Thymus (tissue), 11 donors: ENCODE data around the gene PCDHA4. TPM values are rescaled to one million over a fixed set of nuclear protein-coding genes. Genes with fewer than 3 reads are reported as not detected.
A peak's percentile ranks its signal among the peaks of the same experiment; 100 is the strongest.
"Not testable (repeated sequence)": the region's sequence is repeated elsewhere in the genome, so short reads cannot be mapped to it uniquely, and the experiment has no call there.

ENCODE experiments used
- DNase-seq, 9 donors: peaks; one replicate each; pipeline ENCODE4 v3.0.0-alpha.2; 2013; ENCODE audit warnings: low spot score in 9 of 9, low read depth in 6 of 9, missing footprints in 1 of 9
- H3K27ac ChIP-seq, 2 donors: one replicate each; pipeline ENCODE4 v1.5.1; 2013; ENCODE audit warnings: control low read depth in 1 of 2, low read depth in 1 of 2, low read length in 1 of 2, mild to moderate bottlenecking in 1 of 2, moderate library complexity in 1 of 2
- H3K27me3 ChIP-seq, 2 donors: one replicate each; pipeline ENCODE4 v1.5.1; 2013; ENCODE audit warnings: low read length in 1 of 2; ENCODE audit not compliant: control insufficient read depth in 2 of 2, insufficient read depth in 1 of 2
- H3K36me3 ChIP-seq, 2 donors: one replicate each; pipeline ENCODE4 v1.5.1; 2013; ENCODE audit warnings: low read length in 1 of 2, mild to moderate bottlenecking in 1 of 2, moderate library complexity in 1 of 2; ENCODE audit not compliant: control insufficient read depth in 2 of 2, insufficient read depth in 2 of 2
- H3K4me1 ChIP-seq, 2 donors: one replicate each; pipeline ENCODE4 v1.5.1; 2013; ENCODE audit warnings: low read length in 2 of 2; ENCODE audit not compliant: control insufficient read depth in 2 of 2, insufficient read depth in 2 of 2
- H3K4me3 ChIP-seq, 2 donors: one replicate each; pipeline ENCODE4 v1.5.1; 2013; ENCODE audit warnings: low read length in 2 of 2, control low read depth in 1 of 2, mild to moderate bottlenecking in 1 of 2
- H3K9me3 ChIP-seq, 2 donors: one replicate each; pipeline ENCODE4 v1.5.1; 2013; ENCODE audit warnings: low read length in 1 of 2, mild to moderate bottlenecking in 1 of 2; ENCODE audit not compliant: control insufficient read depth in 2 of 2, insufficient read depth in 1 of 2
- WGBS: extraction: QIAGEN DNeasy Blood & Tissue Kit; methylation state at CpG from one replicate; pipeline ENCODE4 v1.1.7; 2013; 5-methylcytosine and 5-hydroxymethylcytosine counted together
- polyA plus RNA-seq: library from polyadenylated mRNA; stranded (reverse); fragments of 200-250 nt; gene quantifications from one replicate; pipeline ENCODE4 v1.2.3, GENCODE V29; 2013
- total RNA-seq: library from RNA; stranded (reverse); fragments of 120-200 nt; gene quantifications from one replicate; pipeline ENCODE4 v1.2.4, GENCODE V29; 2013
- donor health status: healthy.

Gene PCDHA4
- total and polyA plus RNA-seq, 2 donors: 0.05 TPM

GRCh38 chr5:140808241-140808888, 1.5 kb downstream of the PCDHA4 start:
- peaks cover 0 to 22% of the 10 kb centered on the region in 2 donors for H3K9me3 ChIP-seq
- not testable (repeated sequence) for H3K4me1 ChIP-seq, H3K27ac ChIP-seq, H3K36me3 ChIP-seq, DNase-seq, H3K4me3 ChIP-seq, H3K27me3 ChIP-seq
- WGBS: 74% methylated on average over 62 of the region's 62 CpGs

- WGBS: 76% methylated on average over 43 of the region's 43 CpGs
- no peaks in the 10 kb centered on the region for H3K27me3 ChIP-seq
- H3K4me3 ChIP-seq: no peak overlapping the region
- H3K4me1 ChIP-seq: no peaks in the 10 kb centered on the region
- no peak overlapping the region for H3K27ac ChIP-seq
- H3K9me3 ChIP-seq: peaks cover 0 to 22% of the 10 kb centered on the region in 2 donors
- H3K36me3 ChIP-seq: no peaks in the 10 kb centered on the region
- no peak for DNase-seq
Observed at GRCh38 chr5:140808889-140809291, 2.0 kb downstream of the PCDHA4 start.

DNA sequence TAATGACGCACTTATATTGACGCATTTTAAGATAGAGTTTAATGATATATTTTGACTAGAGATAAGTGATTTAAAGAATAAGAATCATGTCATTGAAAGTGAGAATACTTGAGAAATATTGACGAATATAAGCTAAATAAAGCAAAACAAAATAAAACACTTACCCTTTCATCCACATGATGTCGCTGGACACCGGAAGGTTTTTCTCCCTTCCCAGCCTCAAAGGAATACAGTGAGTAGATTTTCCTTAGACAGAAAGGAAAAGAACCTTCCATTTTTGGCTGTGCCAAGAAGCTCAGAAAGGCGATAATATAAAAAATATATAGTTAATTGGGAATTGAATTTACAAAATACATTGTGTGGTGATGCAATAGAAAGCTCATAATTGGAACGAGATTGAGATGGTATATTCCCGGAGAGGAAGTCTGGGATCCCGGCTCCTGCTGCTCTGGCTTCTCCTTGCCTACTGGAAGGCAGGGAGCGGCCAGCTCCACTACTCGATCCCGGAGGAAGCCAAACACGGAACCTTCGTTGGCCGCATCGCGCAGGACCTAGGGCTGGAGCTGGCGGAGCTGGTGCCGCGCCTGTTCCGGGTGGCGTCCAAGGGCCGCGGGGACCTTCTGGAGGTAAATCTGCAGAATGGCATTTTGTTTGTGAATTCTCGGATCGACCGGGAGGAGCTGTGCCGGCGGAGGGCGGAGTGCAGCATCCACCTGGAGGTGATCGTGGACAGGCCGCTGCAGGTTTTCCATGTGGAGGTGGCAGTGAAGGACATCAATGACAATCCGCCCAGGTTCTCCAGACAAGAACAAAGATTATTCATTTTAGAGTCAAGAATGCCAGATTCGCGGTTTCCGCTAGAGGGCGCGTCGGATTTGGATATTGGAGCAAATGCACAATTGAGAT, 14.8 kb downstream of the PCDHA4 start, which contains the start of gene PCDHA5:
Gene PCDHA5, plus strand, starts transcription at position 239 of the 906 bp plus-strand sequence.
- H3K27ac ChIP-seq: no peak within 1 kb of the TSS
- H3K9me3 ChIP-seq: peaks cover 5 to 20% of the 10 kb centered on the region in 2 donors
- 39% methylated on average over 39 of the region's 39 CpGs for WGBS
- H3K4me1 ChIP-seq: no peaks in the 10 kb centered on the region
- no peak within 1 kb of the TSS for H3K4me3 ChIP-seq
- H3K27me3 ChIP-seq: peaks cover 0 to 3% of the 10 kb centered on the region in 2 donors
- DNase-seq: peak in 1 of 9 donors; percentile 16
- H3K36me3 ChIP-seq: no peaks in the 10 kb centered on the region

GRCh38 chr5:140822281-140822629, 15.4 kb downstream of the PCDHA4 start:
- Histone ChIP-seq H3K36me3 (no peaks in the 10 kb centered on the region), H3K27me3 (peaks cover 0 to 3% of the 10 kb centered on the region in 2 donors), H3K27ac (no peak overlapping the region), H3K4me1 (no peaks in the 10 kb centered on the region), H3K4me3 (no peak overlapping the region), H3K9me3 (peaks cover 5 to 20% of the 10 kb centered on the region in 2 donors)
- DNase-seq: peak in 1 of 9 donors; percentile 13
- 31% methylated on average over 6 of the region's 6 CpGs for WGBS

- WGBS: 67% methylated on average over 48 of the region's 48 CpGs
- H3K27me3 ChIP-seq: not testable (repeated sequence)
Observed at GRCh38 chr5:140822969-140823368, 16.1 kb downstream of the PCDHA4 start.

DNA sequence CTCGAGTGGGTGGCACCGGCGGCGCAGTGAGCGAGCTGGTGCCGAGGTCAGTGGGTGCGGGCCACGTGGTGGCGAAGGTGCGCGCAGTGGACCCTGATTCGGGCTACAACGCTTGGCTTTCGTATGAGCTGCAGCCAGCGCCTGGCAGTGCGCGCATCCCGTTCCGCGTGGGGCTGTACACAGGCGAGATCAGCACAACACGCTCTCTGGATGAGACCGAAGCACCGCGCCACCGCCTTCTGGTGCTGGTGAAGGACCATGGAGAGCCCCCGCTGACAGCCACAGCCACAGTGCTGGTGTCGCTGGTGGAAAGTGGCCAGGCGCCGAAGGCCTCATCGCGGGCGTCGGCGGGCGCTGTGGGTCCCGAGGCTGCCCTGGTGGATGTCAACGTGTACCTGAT, 16.6 kb downstream of the PCDHA4 start:
- no peak for DNase-seq

More at GRCh38 chr5:140822969-140823368, 16.1 kb downstream of the PCDHA4 start:
- not testable (repeated sequence) for H3K27ac ChIP-seq, H3K4me1 ChIP-seq, DNase-seq, H3K4me3 ChIP-seq, H3K36me3 ChIP-seq
- H3K9me3 ChIP-seq: peaks cover 5 to 20% of the 10 kb centered on the region in 2 donors

GRCh38 chr5:140827704-140828361, 21.0 kb downstream of the PCDHA4 start, which contains the start of gene PCDHA6:
Gene PCDHA6 (plus strand): TSS chr5:140827960. CDS start chr5:140828092, 132 bp downstream.
- no peaks in the 10 kb centered on the region for H3K36me3 ChIP-seq
- no peak within 1 kb of the TSS for H3K4me3 ChIP-seq
- peaks cover 9 to 18% of the 10 kb centered on the region in 2 donors for H3K9me3 ChIP-seq
- 25% methylated on average over 27 of the region's 27 CpGs for WGBS
- H3K27me3 ChIP-seq: peaks cover 0 to 7% of the 10 kb centered on the region in 2 donors
- H3K27ac ChIP-seq: no peak within 1 kb of the TSS
- no peaks in the 10 kb centered on the region for H3K4me1 ChIP-seq
- no peak for DNase-seq

More for the DNA sequence above, 16.6 kb downstream of the PCDHA4 start:
- peaks cover 5 to 20% of the 10 kb centered on the region in 2 donors for H3K9me3 ChIP-seq
- no peaks in the 10 kb centered on the region for H3K4me1 ChIP-seq
- H3K36me3 ChIP-seq: no peaks in the 10 kb centered on the region
- WGBS: 64% methylated on average over 38 of the region's 38 CpGs
- no peak overlapping the region for H3K27ac ChIP-seq
- H3K27me3 ChIP-seq: peaks cover 0 to 8% of the 10 kb centered on the region in 2 donors
- no peak overlapping the region for H3K4me3 ChIP-seq

DNA sequence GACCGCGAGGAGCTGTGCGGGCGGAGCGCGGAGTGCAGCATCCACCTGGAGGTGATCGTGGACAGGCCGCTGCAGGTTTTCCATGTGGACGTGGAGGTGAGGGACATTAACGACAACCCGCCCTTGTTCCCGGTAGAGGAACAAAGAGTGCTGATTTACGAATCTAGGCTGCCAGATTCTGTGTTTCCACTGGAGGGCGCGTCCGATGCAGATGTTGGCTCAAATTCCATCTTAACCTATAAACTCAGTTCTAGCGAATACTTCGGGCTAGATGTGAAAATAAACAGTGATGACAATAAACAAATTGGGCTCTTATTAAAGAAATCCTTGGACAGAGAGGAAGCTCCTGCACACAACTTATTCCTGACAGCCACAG, 21.5 kb downstream of the PCDHA4 start:
- H3K36me3 ChIP-seq: no peaks in the 10 kb centered on the region
- H3K27ac ChIP-seq: no peak overlapping the region
- H3K4me3 ChIP-seq: no peak overlapping the region
- H3K9me3 ChIP-seq: peaks cover 8 to 13% of the 10 kb centered on the region in 2 donors
- peaks cover 0 to 7% of the 10 kb centered on the region in 2 donors for H3K27me3 ChIP-seq
- H3K4me1 ChIP-seq: no peaks in the 10 kb centered on the region
- no peak for DNase-seq
- 26% methylated on average over 18 of the region's 18 CpGs for WGBS
